Measurements from ENCODE around the gene CAPNS1. TPM values are rescaled to one million over a fixed set of nuclear protein-coding genes. Genes with fewer than 3 reads are reported as not detected.

Gene CAPNS1
- polyA plus RNA-seq, 10 donors: 460 to 557 (median 508) TPM

Other genes with a start within 250 kb of the CAPNS1 start
- gene NFKBID, start 239.5 kb upstream of the CAPNS1 start, polyA plus RNA-seq (ENCODE audit: insufficient read length in 10 of 10): 1 to 10 TPM; 1.1 to 3.1 (median 1.7) TPM
- 10 to 100 TPM in 1 of 10 donors, 1 to 10 TPM in 9; 3.7 to 11.6 (median 5.3) TPM for gene HCST, start 237.5 kb upstream of the CAPNS1 start, polyA plus RNA-seq (ENCODE audit: insufficient read length in 10 of 10)
- 10 to 100 TPM; 11.6 to 22.8 (median 16.9) TPM for gene TYROBP, start 231.8 kb upstream of the CAPNS1 start, polyA plus RNA-seq (ENCODE audit: insufficient read length in 10 of 10)
- gene LRFN3, start 203.7 kb upstream of the CAPNS1 start, polyA plus RNA-seq (ENCODE audit: insufficient read length in 10 of 10): 10 to 100 TPM in 1 of 10 donors, 1 to 10 TPM in 9; 4.4 to 13.1 (median 7.6) TPM
- gene SDHAF1, start 144.9 kb upstream of the CAPNS1 start, polyA plus RNA-seq (ENCODE audit: insufficient read length in 10 of 10): 10 to 100 TPM in 9 of 10 donors, 1 to 10 TPM in 1; 9.4 to 13.8 (median 11.4) TPM
- 1 to 10 TPM in 1 of 10 donors, under 1 TPM in 8, not detected in 1; 0.12 to 1.0 (median 0.46) TPM for gene SYNE4, start 131.3 kb upstream of the CAPNS1 start, polyA plus RNA-seq (ENCODE audit: insufficient read length in 10 of 10)
- 10 to 100 TPM in 1 of 10 donors, 1 to 10 TPM in 9; 5.5 to 10.4 (median 7.9) TPM for gene ALKBH6, start 125.9 kb upstream of the CAPNS1 start, polyA plus RNA-seq (ENCODE audit: insufficient read length in 10 of 10)
- gene CLIP3, start 107.2 kb upstream of the CAPNS1 start, polyA plus RNA-seq (ENCODE audit: insufficient read length in 10 of 10): 10 to 100 TPM; 13.8 to 22.7 (median 18.7) TPM
- gene THAP8, start 85.8 kb upstream of the CAPNS1 start, polyA plus RNA-seq (ENCODE audit: insufficient read length in 10 of 10): 1 to 10 TPM; 7.2 to 9.9 (median 7.6) TPM
- 1 to 10 TPM; 2.5 to 3.9 (median 3.2) TPM for gene WDR62, start 85.2 kb upstream of the CAPNS1 start, polyA plus RNA-seq (ENCODE audit: insufficient read length in 10 of 10)
- gene OVOL3, start 28.9 kb upstream of the CAPNS1 start, polyA plus RNA-seq (ENCODE audit: insufficient read length in 10 of 10): not detected
- gene POLR2I, start 25.2 kb upstream of the CAPNS1 start, polyA plus RNA-seq (ENCODE audit: insufficient read length in 10 of 10): 10 to 100 TPM; 26.4 to 47.8 (median 40.6) TPM
- 100 to 1,000 TPM in 1 of 10 donors, 10 to 100 TPM in 9; 64.6 to 101 (median 79.3) TPM for gene TBCB, start 24.6 kb upstream of the CAPNS1 start, polyA plus RNA-seq (ENCODE audit: insufficient read length in 10 of 10)
- 100 to 1,000 TPM; 182 to 264 (median 219) TPM for gene COX7A1, start 12.4 kb downstream of the CAPNS1 start, polyA plus RNA-seq (ENCODE audit: insufficient read length in 10 of 10)
- 1 to 10 TPM; 4.3 to 7.9 (median 6.6) TPM for gene ZNF565, start 74.6 kb downstream of the CAPNS1 start, polyA plus RNA-seq (ENCODE audit: insufficient read length in 10 of 10)
- 10 to 100 TPM; 55.7 to 79.3 (median 72.1) TPM for gene ZNF146, start 75.0 kb downstream of the CAPNS1 start, polyA plus RNA-seq (ENCODE audit: insufficient read length in 10 of 10)
- gene ZFP14, start 239.1 kb downstream of the CAPNS1 start, polyA plus RNA-seq (ENCODE audit: insufficient read length in 10 of 10): 1 to 10 TPM; 4.3 to 8.2 (median 6.1) TPM

Data from muscle of back (tissue), 10 donors.